Measurements from ENCODE around the gene TAF1B.

DNA sequence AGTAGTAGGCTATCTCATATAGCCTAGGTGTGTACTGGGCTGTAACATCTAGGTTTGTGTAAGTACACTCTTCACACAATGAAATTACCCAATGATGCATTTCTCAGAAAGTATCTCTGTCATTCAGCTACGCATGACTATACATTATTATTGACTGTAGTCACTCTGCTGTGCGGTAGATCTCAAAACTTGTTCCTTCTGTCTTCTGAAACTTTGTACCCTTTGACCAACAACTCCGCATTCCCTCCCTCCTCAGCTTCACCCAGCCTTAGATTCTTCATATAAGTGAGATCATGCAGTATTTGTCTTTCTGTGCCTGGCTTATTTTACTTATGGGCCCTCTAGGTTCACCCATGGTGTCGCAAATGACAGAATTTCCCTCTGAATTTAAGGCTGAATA, 49.0 kb downstream of the TAF1B start:
- TF ChIP-seq, protein P1, sequence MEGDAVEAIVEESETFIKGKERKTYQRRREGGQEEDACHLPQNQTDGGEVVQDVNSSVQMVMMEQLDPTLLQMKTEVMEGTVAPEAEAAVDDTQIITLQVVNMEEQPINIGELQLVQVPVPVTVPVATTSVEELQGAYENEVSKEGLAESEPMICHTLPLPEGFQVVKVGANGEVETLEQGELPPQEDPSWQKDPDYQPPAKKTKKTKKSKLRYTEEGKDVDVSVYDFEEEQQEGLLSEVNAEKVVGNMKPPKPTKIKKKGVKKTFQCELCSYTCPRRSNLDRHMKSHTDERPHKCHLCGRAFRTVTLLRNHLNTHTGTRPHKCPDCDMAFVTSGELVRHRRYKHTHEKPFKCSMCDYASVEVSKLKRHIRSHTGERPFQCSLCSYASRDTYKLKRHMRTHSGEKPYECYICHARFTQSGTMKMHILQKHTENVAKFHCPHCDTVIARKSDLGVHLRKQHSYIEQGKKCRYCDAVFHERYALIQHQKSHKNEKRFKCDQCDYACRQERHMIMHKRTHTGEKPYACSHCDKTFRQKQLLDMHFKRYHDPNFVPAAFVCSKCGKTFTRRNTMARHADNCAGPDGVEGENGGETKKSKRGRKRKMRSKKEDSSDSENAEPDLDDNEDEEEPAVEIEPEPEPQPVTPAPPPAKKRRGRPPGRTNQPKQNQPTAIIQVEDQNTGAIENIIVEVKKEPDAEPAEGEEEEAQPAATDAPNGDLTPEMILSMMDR (IDR thresholded peaks at IDR 0.05; ENCODE audit: poor library complexity) = no peak
- TF ChIP-seq EZH2 (IDR thresholded peaks at IDR 0.05; ENCODE audit: borderline replicate concordance) (no peak), EZH2phosphoT487 (IDR thresholded peaks at IDR 0.05; ENCODE audit: low read depth, severe bottlenecking, unreplicated experiment) (no peak)
